ENCODE results near the gene MDM1.

MDM1 gene

GRCh38 chr12:68305278-68305677, 26.9 kb downstream of the MDM1 start:
- no peak overlapping the region for H3K27ac ChIP-seq
- H3K9me3 ChIP-seq (ENCODE audit: severe bottlenecking) = no peaks in the 10 kb centered on the region
- no peak for DNase-seq
- no peak overlapping the region for H3K4me3 ChIP-seq (ENCODE audit: low read depth, low read length)
- TF ChIP-seq CTCF (IDR thresholded peaks at IDR 0.05; ENCODE audit: low read depth, low read length) = no peak
- H3K27me3 ChIP-seq (ENCODE audit: insufficient read depth, low read depth, severe bottlenecking) = no peaks in the 10 kb centered on the region
- H3K36me3 ChIP-seq = peaks cover 7% of the 10 kb centered on the region

GRCh38 chr12:68304626-68305025, 27.5 kb downstream of the MDM1 start:
- Histone ChIP-seq H3K9me3 (ENCODE audit: severe bottlenecking) (no peaks in the 10 kb centered on the region), H3K27ac (no peak overlapping the region), H3K27me3 (ENCODE audit: insufficient read depth, low read depth, severe bottlenecking) (no peaks in the 10 kb centered on the region), H3K4me3 (ENCODE audit: low read depth, low read length) (no peak overlapping the region), H3K36me3 (peaks cover 7% of the 10 kb centered on the region)
- no peak for DNase-seq
- TF ChIP-seq CTCF (IDR thresholded peaks at IDR 0.05; ENCODE audit: low read depth, low read length) = no peak

- no peak for DNase-seq
- Histone ChIP-seq H3K27ac (no peak overlapping the region), H3K4me3 (ENCODE audit: low read depth, low read length) (no peak overlapping the region), H3K36me3 (peaks cover 7% of the 10 kb centered on the region), H3K9me3 (ENCODE audit: severe bottlenecking) (no peaks in the 10 kb centered on the region), H3K27me3 (ENCODE audit: insufficient read depth, low read depth, severe bottlenecking) (no peaks in the 10 kb centered on the region)
- no peak for TF ChIP-seq CTCF (IDR thresholded peaks at IDR 0.05; ENCODE audit: low read depth, low read length)
Observed at GRCh38 chr12:68303850-68304249, 28.3 kb downstream of the MDM1 start.

GRCh38 chr12:68297929-68298328, 34.2 kb downstream of the MDM1 start:
- H3K27me3 ChIP-seq (ENCODE audit: insufficient read depth, low read depth, severe bottlenecking) = no peaks in the 10 kb centered on the region
- H3K27ac ChIP-seq = no peak overlapping the region
- H3K9me3 ChIP-seq (ENCODE audit: severe bottlenecking) = no peaks in the 10 kb centered on the region
- H3K4me3 ChIP-seq (ENCODE audit: low read depth, low read length) = no peak overlapping the region
- H3K36me3 ChIP-seq = peaks cover 12% of the 10 kb centered on the region
- no peak for DNase-seq
- TF ChIP-seq CTCF (IDR thresholded peaks at IDR 0.05; ENCODE audit: low read depth, low read length) = no peak

GRCh38 chr12:68294251-68294650, 37.9 kb downstream of the MDM1 start:
- TF ChIP-seq CTCF (IDR thresholded peaks at IDR 0.05; ENCODE audit: low read depth, low read length) = no peak
- no peak overlapping the region for H3K4me3 ChIP-seq (ENCODE audit: low read depth, low read length)
- H3K27ac ChIP-seq = no peak overlapping the region
- H3K9me3 ChIP-seq (ENCODE audit: severe bottlenecking) = no peaks in the 10 kb centered on the region
- H3K36me3 ChIP-seq = peaks cover 5% of the 10 kb centered on the region
- H3K27me3 ChIP-seq (ENCODE audit: insufficient read depth, low read depth, severe bottlenecking) = no peaks in the 10 kb centered on the region
- no peak for DNase-seq

- no peak overlapping the region for H3K27ac ChIP-seq
- no peaks in the 10 kb centered on the region for H3K9me3 ChIP-seq (ENCODE audit: severe bottlenecking)
- TF ChIP-seq CTCF (IDR thresholded peaks at IDR 0.05; ENCODE audit: low read depth, low read length) = no peak
- no peak for DNase-seq
- no peak overlapping the region for H3K4me3 ChIP-seq (ENCODE audit: low read depth, low read length)
- peaks cover 5% of the 10 kb centered on the region for H3K36me3 ChIP-seq
- H3K27me3 ChIP-seq (ENCODE audit: insufficient read depth, low read depth, severe bottlenecking) = no peaks in the 10 kb centered on the region
Observed at GRCh38 chr12:68293347-68293746, 38.8 kb downstream of the MDM1 start.
